Neural cell (in vitro differentiated cells): Measurements from ENCODE around the gene RGS18. TPM values are rescaled to one million over a fixed set of nuclear protein-coding genes. Genes with fewer than 3 reads are reported as not detected.

Source experiments
- H2AFZ ChIP-seq: fragments of 200-600, 300-800 bp; sonication (generic), shearing (Covaris generic); 2 replicates; pipeline ENCODE4 v1.6.0; 2014; ENCODE audit warnings: low read depth, mild to moderate bottlenecking, antibody characterized with exemption, low read length, moderate library complexity
- H3F3A ChIP-seq: fragments of 200-600 bp; shearing (Covaris generic); 2 replicates; pipeline ENCODE4 v1.6.1; 2016; ENCODE audit warnings: mild to moderate bottlenecking, moderate library complexity, mixed read lengths, antibody characterized with exemption, low read length; ENCODE audit not compliant: insufficient read depth, poor library complexity, severe bottlenecking
- H3K27ac ChIP-seq: fragments of 200-600, 300-800 bp; sonication (generic), shearing (Covaris generic); 2 replicates; pipeline ENCODE4 v1.5.1; 2014; ENCODE audit warnings: mild to moderate bottlenecking, low read length, moderate library complexity
- H3K27me3 ChIP-seq: fragments of 300-800, 200-600 bp; sonication (generic), shearing (Covaris generic); 2 replicates; pipeline ENCODE4 v1.6.0; 2014; ENCODE audit warnings: mild to moderate bottlenecking, low read depth, low read length, moderate library complexity; ENCODE audit not compliant: insufficient read depth
- H3K36me3 ChIP-seq: fragments of 300-800, 200-600 bp; sonication (generic), shearing (Covaris generic); 2 replicates; pipeline ENCODE4 v1.5.1; 2014; ENCODE audit warnings: mild to moderate bottlenecking, antibody characterized with exemption, low read length, moderate library complexity; ENCODE audit not compliant: insufficient read depth
- H3K4me2 ChIP-seq: fragments of 300-800, 200-600 bp; sonication (generic), shearing (Covaris generic); 2 replicates; pipeline ENCODE4 v1.6.0; 2014; ENCODE audit warnings: mild to moderate bottlenecking, low read length
- H3K4me3 ChIP-seq: fragments of 300-800, 200-600 bp; sonication (generic), shearing (Covaris generic); 2 replicates; pipeline ENCODE4 v1.5.1; 2014; ENCODE audit warnings: mild to moderate bottlenecking, low read length, moderate library complexity
- H3K79me2 ChIP-seq: fragments of 200-600 bp; shearing (Covaris generic); replicated peaks from 2 replicates; pipeline ENCODE4 v1.6.0; 2014; ENCODE audit warnings: mild to moderate bottlenecking, low read length, moderate library complexity; ENCODE audit not compliant: insufficient read depth
- H3K9ac ChIP-seq: fragments of 300-800, 200-600 bp; sonication (generic), shearing (Covaris generic); 2 replicates; pipeline ENCODE4 v1.6.1; 2016; ENCODE audit warnings: mild to moderate bottlenecking, low read length, mixed read lengths
- H3K9me2 ChIP-seq: fragments of 200-600 bp; shearing (Covaris generic); 2 replicates; pipeline ENCODE4 v1.6.1; 2016; ENCODE audit warnings: mild to moderate bottlenecking, low read length, mixed read lengths; ENCODE audit not compliant: insufficient read depth
- H3K9me3 ChIP-seq: fragments of 200-600, 300-800 bp; sonication (generic), shearing (Covaris generic); 2 replicates; pipeline ENCODE4 v1.6.1; 2016; ENCODE audit warnings: mild to moderate bottlenecking, mixed run types, low read length, moderate library complexity, mixed read lengths
- H4K20me1 ChIP-seq: fragments of 200-600 bp; shearing (Covaris generic); 2 replicates; pipeline ENCODE4 v1.6.1; 2016; ENCODE audit warnings: mild to moderate bottlenecking, mixed run types; ENCODE audit not compliant: insufficient read depth
- EP300 ChIP-seq: fragments of 450-650 bp; conservative IDR thresholded peaks from 2 replicates; pipeline ENCODE4 v1.6.1; 2014; ENCODE audit warnings: antibody characterized with exemption, mild to moderate bottlenecking, moderate library complexity; ENCODE audit not compliant: poor library complexity, severe bottlenecking
- EZH2 ChIP-seq: fragments of 200-600, 300-800 bp; shearing (Covaris generic), sonication (generic); IDR thresholded peaks from 2 replicates; pipeline ENCODE4 v1.6.1; 2014; ENCODE audit warnings: antibody characterized with exemption, low read length, borderline replicate concordance, mild to moderate bottlenecking; ENCODE audit not compliant: insufficient read depth, poor library complexity, severe bottlenecking
- MXI1 ChIP-seq: fragments of 450-650 bp; conservative IDR thresholded peaks from 2 replicates; pipeline ENCODE4 v1.6.1; 2014; ENCODE audit warnings: antibody characterized with exemption, mild to moderate bottlenecking; ENCODE audit not compliant: poor library complexity, severe bottlenecking
- POLR2AphosphoS5 ChIP-seq: IDR thresholded peaks from 2 replicates; pipeline ENCODE4 v1.6.1; 2012
- RAD21 ChIP-seq: fragments of 450-650 bp; conservative IDR thresholded peaks from 2 replicates; pipeline ENCODE4 v1.6.1; 2014; ENCODE audit warnings: antibody characterized with exemption, mild to moderate bottlenecking, moderate library complexity
- SMC3 ChIP-seq: fragments of 450-650 bp; conservative IDR thresholded peaks from 2 replicates; pipeline ENCODE4 v1.6.1; 2014; ENCODE audit warnings: antibody characterized with exemption, mild to moderate bottlenecking, moderate library complexity; ENCODE audit not compliant: poor library complexity
- TAF1 ChIP-seq: IDR thresholded peaks from 2 replicates; pipeline ENCODE4 v1.6.1; 2012; ENCODE audit warnings: low read depth
- polyA plus RNA-seq: library from polyadenylated mRNA; depleted of rRNA; stranded (reverse); fragments of >200 nt; gene quantifications from 2 replicates; pipeline ENCODE4 v1.2.3, GENCODE V29; 2014
- TF ChIP-seq, protein P1 (sequence below): IDR thresholded peaks from 2 replicates; pipeline ENCODE4 v1.6.1; 2012; ENCODE audit warnings: borderline replicate concordance
- TF ChIP-seq, protein P2 (sequence below): fragments of 450-650 bp; IDR thresholded peaks from 2 replicates; pipeline ENCODE4 v1.5.1; 2014; ENCODE audit warnings: antibody characterized with exemption, mild to moderate bottlenecking, moderate library complexity; ENCODE audit not compliant: poor library complexity, severe bottlenecking

The RGS18 gene
- polyA plus RNA-seq, 1 donor from 2014 or later: not detected

- H3K79me2 ChIP-seq: no peaks in the 10 kb centered on the region
- no peaks in the 10 kb centered on the region for H4K20me1 ChIP-seq
- no peaks in the 10 kb centered on the region for H3K27me3 ChIP-seq
- no peak overlapping the region for H3K27ac ChIP-seq
- H3K9me2 ChIP-seq: no peaks in the 10 kb centered on the region
- H3K9ac ChIP-seq: no peak overlapping the region
- H2AFZ ChIP-seq: no peak overlapping the region
- no peaks in the 10 kb centered on the region for H3K36me3 ChIP-seq
- no peaks in the 10 kb centered on the region for H3F3A ChIP-seq
- no peak overlapping the region for H3K4me2 ChIP-seq
- no peaks in the 10 kb centered on the region for H3K9me3 ChIP-seq
- H3K4me3 ChIP-seq: no peak overlapping the region
- TF ChIP-seq MXI1 (no peak), POLR2AphosphoS5 (no peak), EP300 (no peak), SMC3 (no peak), RAD21 (no peak), TAF1 (no peak), EZH2 (no peak)
- TF ChIP-seq, protein P1, sequence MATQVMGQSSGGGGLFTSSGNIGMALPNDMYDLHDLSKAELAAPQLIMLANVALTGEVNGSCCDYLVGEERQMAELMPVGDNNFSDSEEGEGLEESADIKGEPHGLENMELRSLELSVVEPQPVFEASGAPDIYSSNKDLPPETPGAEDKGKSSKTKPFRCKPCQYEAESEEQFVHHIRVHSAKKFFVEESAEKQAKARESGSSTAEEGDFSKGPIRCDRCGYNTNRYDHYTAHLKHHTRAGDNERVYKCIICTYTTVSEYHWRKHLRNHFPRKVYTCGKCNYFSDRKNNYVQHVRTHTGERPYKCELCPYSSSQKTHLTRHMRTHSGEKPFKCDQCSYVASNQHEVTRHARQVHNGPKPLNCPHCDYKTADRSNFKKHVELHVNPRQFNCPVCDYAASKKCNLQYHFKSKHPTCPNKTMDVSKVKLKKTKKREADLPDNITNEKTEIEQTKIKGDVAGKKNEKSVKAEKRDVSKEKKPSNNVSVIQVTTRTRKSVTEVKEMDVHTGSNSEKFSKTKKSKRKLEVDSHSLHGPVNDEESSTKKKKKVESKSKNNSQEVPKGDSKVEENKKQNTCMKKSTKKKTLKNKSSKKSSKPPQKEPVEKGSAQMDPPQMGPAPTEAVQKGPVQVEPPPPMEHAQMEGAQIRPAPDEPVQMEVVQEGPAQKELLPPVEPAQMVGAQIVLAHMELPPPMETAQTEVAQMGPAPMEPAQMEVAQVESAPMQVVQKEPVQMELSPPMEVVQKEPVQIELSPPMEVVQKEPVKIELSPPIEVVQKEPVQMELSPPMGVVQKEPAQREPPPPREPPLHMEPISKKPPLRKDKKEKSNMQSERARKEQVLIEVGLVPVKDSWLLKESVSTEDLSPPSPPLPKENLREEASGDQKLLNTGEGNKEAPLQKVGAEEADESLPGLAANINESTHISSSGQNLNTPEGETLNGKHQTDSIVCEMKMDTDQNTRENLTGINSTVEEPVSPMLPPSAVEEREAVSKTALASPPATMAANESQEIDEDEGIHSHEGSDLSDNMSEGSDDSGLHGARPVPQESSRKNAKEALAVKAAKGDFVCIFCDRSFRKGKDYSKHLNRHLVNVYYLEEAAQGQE: no peak
- TF ChIP-seq, protein P2, sequence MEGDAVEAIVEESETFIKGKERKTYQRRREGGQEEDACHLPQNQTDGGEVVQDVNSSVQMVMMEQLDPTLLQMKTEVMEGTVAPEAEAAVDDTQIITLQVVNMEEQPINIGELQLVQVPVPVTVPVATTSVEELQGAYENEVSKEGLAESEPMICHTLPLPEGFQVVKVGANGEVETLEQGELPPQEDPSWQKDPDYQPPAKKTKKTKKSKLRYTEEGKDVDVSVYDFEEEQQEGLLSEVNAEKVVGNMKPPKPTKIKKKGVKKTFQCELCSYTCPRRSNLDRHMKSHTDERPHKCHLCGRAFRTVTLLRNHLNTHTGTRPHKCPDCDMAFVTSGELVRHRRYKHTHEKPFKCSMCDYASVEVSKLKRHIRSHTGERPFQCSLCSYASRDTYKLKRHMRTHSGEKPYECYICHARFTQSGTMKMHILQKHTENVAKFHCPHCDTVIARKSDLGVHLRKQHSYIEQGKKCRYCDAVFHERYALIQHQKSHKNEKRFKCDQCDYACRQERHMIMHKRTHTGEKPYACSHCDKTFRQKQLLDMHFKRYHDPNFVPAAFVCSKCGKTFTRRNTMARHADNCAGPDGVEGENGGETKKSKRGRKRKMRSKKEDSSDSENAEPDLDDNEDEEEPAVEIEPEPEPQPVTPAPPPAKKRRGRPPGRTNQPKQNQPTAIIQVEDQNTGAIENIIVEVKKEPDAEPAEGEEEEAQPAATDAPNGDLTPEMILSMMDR: no peak
Observed at GRCh38 chr1:192123212-192123611, 35.0 kb upstream of the RGS18 start.

- Histone ChIP-seq H3K4me2 (no peak overlapping the region), H3K4me3 (no peak overlapping the region), H4K20me1 (no peaks in the 10 kb centered on the region), H3K79me2 (no peaks in the 10 kb centered on the region), H3K36me3 (no peaks in the 10 kb centered on the region), H3F3A (no peaks in the 10 kb centered on the region), H3K9me2 (no peaks in the 10 kb centered on the region), H3K27ac (no peak overlapping the region), H3K9me3 (no peaks in the 10 kb centered on the region), H2AFZ (no peak overlapping the region), H3K27me3 (no peaks in the 10 kb centered on the region), H3K9ac (no peak overlapping the region)
- TF ChIP-seq SMC3 (no peak), MXI1 (no peak), POLR2AphosphoS5 (no peak), EP300 (no peak), EZH2 (no peak), RAD21 (no peak), TAF1 (no peak)
- TF ChIP-seq, protein P2: no peak
- TF ChIP-seq, protein P1: no peak
Observed at GRCh38 chr1:192126030-192126619, 32.1 kb upstream of the RGS18 start.
